Liver (tissue), 9 donors: ENCODE data around the gene ACVR1. TPM values are rescaled to one million over a fixed set of nuclear protein-coding genes. Genes with fewer than 3 reads are reported as not detected.
A peak's percentile ranks its signal among the peaks of the same experiment; 100 is the strongest.

Experiments used
- DNase-seq: peaks from one replicate; pipeline ENCODE4 v3.0.0-alpha.2; 2017; ENCODE audit warnings: low spot score
- H3K27ac ChIP-seq, 2 donors: one replicate each; pipeline ENCODE4 v1.7.0; 2013; ENCODE audit warnings: inconsistent platforms in 2 of 2, low read length in 2 of 2, control low read depth in 1 of 2, low read depth in 1 of 2, mild to moderate bottlenecking in 1 of 2
- H3K27me3 ChIP-seq, 4 donors: one replicate each; pipeline versions ENCODE4 v1.6.1 to v1.7.0; 2013; ENCODE audit warnings: low read length in 3 of 4, inconsistent platforms in 1 of 4, mild to moderate bottlenecking in 1 of 4, moderate library complexity in 1 of 4; ENCODE audit not compliant: control insufficient read depth in 4 of 4, insufficient read depth in 4 of 4
- H3K36me3 ChIP-seq, 4 donors: one replicate each; pipeline versions ENCODE4 v1.6.1 to v1.7.0; 2013; ENCODE audit warnings: low read length in 3 of 4, mild to moderate bottlenecking in 3 of 4, low read depth in 1 of 4, moderate library complexity in 1 of 4; ENCODE audit not compliant: control insufficient read depth in 4 of 4, insufficient read depth in 3 of 4
- H3K4me1 ChIP-seq, 4 donors: one replicate each; pipeline versions ENCODE4 v1.6.1 to v1.7.0; 2013; ENCODE audit warnings: low read length in 3 of 4, mild to moderate bottlenecking in 3 of 4, moderate library complexity in 1 of 4; ENCODE audit not compliant: control insufficient read depth in 4 of 4, insufficient read depth in 4 of 4
- H3K4me3 ChIP-seq, 3 donors: one replicate each; pipeline versions ENCODE4 v1.6.1 to v1.7.0; 2013; ENCODE audit warnings: low read length in 3 of 3, control low read depth in 1 of 3, low read depth in 1 of 3, mild to moderate bottlenecking in 1 of 3
- H3K9ac ChIP-seq, 2 donors: one replicate each; pipeline ENCODE4 v1.7.0; 2013; ENCODE audit warnings: low read length in 2 of 2, mild to moderate bottlenecking in 2 of 2, moderate library complexity in 2 of 2, control low read depth in 1 of 2, low read depth in 1 of 2
- H3K9me3 ChIP-seq, 4 donors: one replicate each; pipeline versions ENCODE4 v1.6.1 to v1.7.0; 2013; ENCODE audit warnings: low read length in 3 of 4; ENCODE audit not compliant: control insufficient read depth in 4 of 4
- EGR1 ChIP-seq, 2 donors: IDR thresholded peaks; 2 replicates each; pipeline ENCODE4 v1.6.1; 2016 to 2018; ENCODE audit warnings: antibody characterized with exemption in 2 of 2, low read depth in 2 of 2
- FOXA1 ChIP-seq: IDR thresholded peaks from 2 replicates; pipeline ENCODE4 v1.6.1; 2016; ENCODE audit warnings: antibody characterized with exemption
- FOXA2 ChIP-seq: IDR thresholded peaks from 2 replicates; pipeline ENCODE4 v1.6.1; 2016; ENCODE audit warnings: antibody characterized with exemption
- GABPA ChIP-seq, 2 donors: IDR thresholded peaks in 1 of 2; conservative IDR thresholded peaks in 1 of 2; 2 replicates each; pipeline ENCODE4 v1.6.1; 2016; ENCODE audit warnings: antibody characterized with exemption in 2 of 2, mild to moderate bottlenecking in 1 of 2, moderate library complexity in 1 of 2
- HNF4A ChIP-seq, 2 donors: conservative IDR thresholded peaks; 2 replicates each; pipeline ENCODE4 v1.6.1; 2016; ENCODE audit warnings: antibody characterized with exemption in 2 of 2, mild to moderate bottlenecking in 2 of 2
- HNF4G ChIP-seq: IDR thresholded peaks from 2 replicates; pipeline ENCODE4 v1.6.1; 2016; ENCODE audit warnings: antibody characterized with exemption
- JUND ChIP-seq, 2 donors: IDR thresholded peaks; 2 replicates each; pipeline ENCODE4 v1.6.1; 2016; ENCODE audit warnings: antibody characterized with exemption in 2 of 2
- NR2F2 ChIP-seq: IDR thresholded peaks from 2 replicates; pipeline ENCODE4 v1.6.1; 2016; ENCODE audit warnings: antibody characterized with exemption
- RAD21 ChIP-seq, 2 donors: IDR thresholded peaks; 2 replicates each; pipeline ENCODE4 v1.6.1; 2016; ENCODE audit warnings: antibody characterized with exemption in 2 of 2, mild to moderate bottlenecking in 2 of 2
- RXRA ChIP-seq, 2 donors: IDR thresholded peaks; 2 replicates each; pipeline ENCODE4 v1.6.1; 2017 to 2018; ENCODE audit warnings: antibody characterized with exemption in 2 of 2, mild to moderate bottlenecking in 1 of 2
- SP1 ChIP-seq: IDR thresholded peaks from 2 replicates; pipeline ENCODE4 v1.6.1; 2018; ENCODE audit warnings: antibody characterized with exemption, mild to moderate bottlenecking
- TAF1 ChIP-seq: conservative IDR thresholded peaks from 2 replicates; pipeline ENCODE4 v1.6.1; 2016; ENCODE audit warnings: antibody characterized with exemption, mild to moderate bottlenecking
- YY1 ChIP-seq: IDR thresholded peaks from 2 replicates; pipeline ENCODE4 v1.6.1; 2016; ENCODE audit warnings: antibody characterized with exemption, mild to moderate bottlenecking
- WGBS: extraction: QIAGEN DNeasy Blood & Tissue Kit; methylation state at CpG from one replicate; pipeline ENCODE4 v1.1.7; 2013; 5-methylcytosine and 5-hydroxymethylcytosine counted together
- polyA plus RNA-seq, 2 donors: library from polyadenylated mRNA; stranded (reverse) in 1 of 2; unstranded in 1 of 2; fragments of 200-250 nt in 1 of 2; fragments of >200 nt in 1 of 2; fragmentation: Nextera tagmentation in 1 of 2; extraction: Ambion mirVana in 1 of 2; gene quantifications; one replicate each; pipeline versions ENCODE4 v1.2.1 to v1.2.3, GENCODE V29; 2013 to 2015
- total RNA-seq, 2 donors: library from RNA; depleted of rRNA; stranded (reverse); fragments of >200 nt; gene quantifications; one replicate each; pipeline ENCODE4 v1.2.3, GENCODE V29; 2014
- TF ChIP-seq, protein P1 (sequence below): IDR thresholded peaks from 2 replicates; pipeline ENCODE4 v1.6.1; 2016; ENCODE audit warnings: antibody characterized with exemption
- TF ChIP-seq, protein P2 (sequence below): IDR thresholded peaks from 2 replicates; pipeline ENCODE4 v1.6.1; 2016; ENCODE audit warnings: antibody characterized with exemption
- TF ChIP-seq, protein P3 (sequence below): IDR thresholded peaks from 2 replicates; pipeline ENCODE4 v1.6.1; 2016; ENCODE audit warnings: antibody characterized with exemption
- TF ChIP-seq, protein P4 (sequence below): IDR thresholded peaks from 2 replicates; pipeline ENCODE4 v1.6.1; 2016; ENCODE audit warnings: antibody characterized with exemption, mild to moderate bottlenecking
- TF ChIP-seq, protein P5 (sequence below): fragments of 150-350 bp; IDR thresholded peaks from 2 replicates; pipeline ENCODE4 v1.5.1; 2017; ENCODE audit warnings: improper control_type of control experiment, low read depth, low read length; ENCODE audit not compliant: missing input control
- donor health status: healthy.
- donor health status: healthy.
- donor health status: healthy.
- donor health status: healthy.
- donor health status: healthy.

Gene ACVR1
- total and polyA plus RNA-seq, 4 donors: 6.2 to 20.4 (median 8.5) TPM

DNA sequence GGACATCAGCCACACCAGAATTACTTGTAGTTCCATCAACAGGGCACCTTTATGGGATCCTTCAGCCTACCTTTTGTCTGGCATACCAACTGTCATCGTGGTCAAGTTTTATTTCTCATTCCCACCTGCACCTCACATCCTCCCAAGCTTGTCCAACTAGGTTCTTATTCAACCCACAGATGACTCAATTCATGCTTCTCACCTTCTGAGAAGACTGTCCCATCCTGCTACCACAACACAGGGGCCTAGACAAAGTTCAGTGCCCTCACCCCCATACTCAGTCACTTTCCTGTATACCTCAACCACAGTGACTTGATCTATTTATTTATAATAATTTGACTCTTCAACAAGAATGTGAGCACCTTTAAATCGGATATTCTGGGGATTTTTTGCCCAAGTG is 133.1 kb downstream of the ACVR1 start:
- TF ChIP-seq TAF1 (no peak), YY1 (no peak)
- TF ChIP-seq, protein P1, sequence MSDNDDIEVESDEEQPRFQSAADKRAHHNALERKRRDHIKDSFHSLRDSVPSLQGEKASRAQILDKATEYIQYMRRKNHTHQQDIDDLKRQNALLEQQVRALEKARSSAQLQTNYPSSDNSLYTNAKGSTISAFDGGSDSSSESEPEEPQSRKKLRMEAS: no peak
- peak overlapping the region in 1 of 2 donors; percentile 58 for H3K27ac ChIP-seq
- H3K4me1 ChIP-seq: peaks cover 11 to 49% (median 41%) of the 10 kb centered on the region in 4 donors
- peaks cover 0 to 5% (median 0%) of the 10 kb centered on the region in 4 donors for H3K36me3 ChIP-seq
- no peaks in the 10 kb centered on the region for H3K27me3 ChIP-seq
- no peak for DNase-seq
- H3K9ac ChIP-seq: no peak overlapping the region
- H3K4me3 ChIP-seq: no peak overlapping the region
- H3K9me3 ChIP-seq: no peaks in the 10 kb centered on the region
- 93% methylated on average over 2 of the region's 2 CpGs for WGBS

DNA sequence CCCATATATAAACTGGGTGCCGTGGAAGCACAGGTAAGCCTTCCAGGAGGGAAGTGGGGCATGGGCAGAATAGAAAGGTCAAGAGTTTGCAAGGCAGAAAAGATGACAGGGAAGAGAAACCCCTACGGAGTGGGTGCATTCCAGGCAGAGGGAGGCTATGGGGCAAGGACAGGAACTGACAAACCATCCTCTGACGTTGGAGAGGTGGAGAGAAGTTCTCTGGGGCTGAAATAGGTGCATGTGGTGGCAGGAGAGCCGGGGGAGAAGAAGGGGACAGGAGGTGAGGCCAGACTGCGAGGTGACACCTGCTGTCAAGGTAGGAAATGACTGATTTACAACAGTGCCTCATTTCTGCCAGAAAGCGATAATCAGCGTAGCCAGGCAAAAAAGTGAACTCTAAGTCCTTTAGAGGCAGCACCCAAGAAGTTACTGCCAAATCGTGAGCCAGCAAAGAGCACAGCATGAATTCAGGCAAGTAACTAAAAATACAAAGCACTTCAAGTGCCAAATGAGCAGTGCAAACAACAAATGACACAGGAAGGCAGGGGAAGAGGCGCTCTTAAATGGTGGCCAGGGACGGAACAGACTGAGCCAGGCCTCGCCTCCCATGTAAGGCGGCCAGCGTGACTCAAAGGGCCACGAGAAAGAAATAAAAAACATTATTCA is 134.2 kb downstream of the ACVR1 start:
- TF ChIP-seq SP1: peak; percentile 66
- no peak for TF ChIP-seq FOXA2
- TF ChIP-seq TAF1: no peak
- TF ChIP-seq GABPA (IDR thresholded peaks at IDR 0.05 in 1 of 2, conservative IDR thresholded peaks at IDR 0.05 in 1 of 2): peak in 1 of 2 donors; percentile 38
- TF ChIP-seq, protein P2, sequence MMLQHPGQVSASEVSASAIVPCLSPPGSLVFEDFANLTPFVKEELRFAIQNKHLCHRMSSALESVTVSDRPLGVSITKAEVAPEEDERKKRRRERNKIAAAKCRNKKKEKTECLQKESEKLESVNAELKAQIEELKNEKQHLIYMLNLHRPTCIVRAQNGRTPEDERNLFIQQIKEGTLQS: no peak
- peak; percentile 44 to 48 for TF ChIP-seq RAD21 (IDR thresholded peaks at IDR 0.05)
- TF ChIP-seq EGR1 (IDR thresholded peaks at IDR 0.05; ENCODE audit: low read depth in 2 of 2): no peak
- peak in 1 of 2 donors; percentile 62 for TF ChIP-seq JUND (IDR thresholded peaks at IDR 0.05)
- TF ChIP-seq, protein P3, sequence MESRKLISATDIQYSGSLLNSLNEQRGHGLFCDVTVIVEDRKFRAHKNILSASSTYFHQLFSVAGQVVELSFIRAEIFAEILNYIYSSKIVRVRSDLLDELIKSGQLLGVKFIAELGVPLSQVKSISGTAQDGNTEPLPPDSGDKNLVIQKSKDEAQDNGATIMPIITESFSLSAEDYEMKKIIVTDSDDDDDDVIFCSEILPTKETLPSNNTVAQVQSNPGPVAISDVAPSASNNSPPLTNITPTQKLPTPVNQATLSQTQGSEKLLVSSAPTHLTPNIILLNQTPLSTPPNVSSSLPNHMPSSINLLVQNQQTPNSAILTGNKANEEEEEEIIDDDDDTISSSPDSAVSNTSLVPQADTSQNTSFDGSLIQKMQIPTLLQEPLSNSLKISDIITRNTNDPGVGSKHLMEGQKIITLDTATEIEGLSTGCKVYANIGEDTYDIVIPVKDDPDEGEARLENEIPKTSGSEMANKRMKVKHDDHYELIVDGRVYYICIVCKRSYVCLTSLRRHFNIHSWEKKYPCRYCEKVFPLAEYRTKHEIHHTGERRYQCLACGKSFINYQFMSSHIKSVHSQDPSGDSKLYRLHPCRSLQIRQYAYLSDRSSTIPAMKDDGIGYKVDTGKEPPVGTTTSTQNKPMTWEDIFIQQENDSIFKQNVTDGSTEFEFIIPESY: peak; percentile 35
- peak; percentile 64 to 80 for TF ChIP-seq RXRA (IDR thresholded peaks at IDR 0.05)
- TF ChIP-seq YY1: peak; percentile 94
- TF ChIP-seq, protein P1: peak; percentile 69
- TF ChIP-seq HNF4G: no peak
- TF ChIP-seq, protein P4, sequence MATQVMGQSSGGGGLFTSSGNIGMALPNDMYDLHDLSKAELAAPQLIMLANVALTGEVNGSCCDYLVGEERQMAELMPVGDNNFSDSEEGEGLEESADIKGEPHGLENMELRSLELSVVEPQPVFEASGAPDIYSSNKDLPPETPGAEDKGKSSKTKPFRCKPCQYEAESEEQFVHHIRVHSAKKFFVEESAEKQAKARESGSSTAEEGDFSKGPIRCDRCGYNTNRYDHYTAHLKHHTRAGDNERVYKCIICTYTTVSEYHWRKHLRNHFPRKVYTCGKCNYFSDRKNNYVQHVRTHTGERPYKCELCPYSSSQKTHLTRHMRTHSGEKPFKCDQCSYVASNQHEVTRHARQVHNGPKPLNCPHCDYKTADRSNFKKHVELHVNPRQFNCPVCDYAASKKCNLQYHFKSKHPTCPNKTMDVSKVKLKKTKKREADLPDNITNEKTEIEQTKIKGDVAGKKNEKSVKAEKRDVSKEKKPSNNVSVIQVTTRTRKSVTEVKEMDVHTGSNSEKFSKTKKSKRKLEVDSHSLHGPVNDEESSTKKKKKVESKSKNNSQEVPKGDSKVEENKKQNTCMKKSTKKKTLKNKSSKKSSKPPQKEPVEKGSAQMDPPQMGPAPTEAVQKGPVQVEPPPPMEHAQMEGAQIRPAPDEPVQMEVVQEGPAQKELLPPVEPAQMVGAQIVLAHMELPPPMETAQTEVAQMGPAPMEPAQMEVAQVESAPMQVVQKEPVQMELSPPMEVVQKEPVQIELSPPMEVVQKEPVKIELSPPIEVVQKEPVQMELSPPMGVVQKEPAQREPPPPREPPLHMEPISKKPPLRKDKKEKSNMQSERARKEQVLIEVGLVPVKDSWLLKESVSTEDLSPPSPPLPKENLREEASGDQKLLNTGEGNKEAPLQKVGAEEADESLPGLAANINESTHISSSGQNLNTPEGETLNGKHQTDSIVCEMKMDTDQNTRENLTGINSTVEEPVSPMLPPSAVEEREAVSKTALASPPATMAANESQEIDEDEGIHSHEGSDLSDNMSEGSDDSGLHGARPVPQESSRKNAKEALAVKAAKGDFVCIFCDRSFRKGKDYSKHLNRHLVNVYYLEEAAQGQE: peak; percentile 74
- TF ChIP-seq, protein P5, sequence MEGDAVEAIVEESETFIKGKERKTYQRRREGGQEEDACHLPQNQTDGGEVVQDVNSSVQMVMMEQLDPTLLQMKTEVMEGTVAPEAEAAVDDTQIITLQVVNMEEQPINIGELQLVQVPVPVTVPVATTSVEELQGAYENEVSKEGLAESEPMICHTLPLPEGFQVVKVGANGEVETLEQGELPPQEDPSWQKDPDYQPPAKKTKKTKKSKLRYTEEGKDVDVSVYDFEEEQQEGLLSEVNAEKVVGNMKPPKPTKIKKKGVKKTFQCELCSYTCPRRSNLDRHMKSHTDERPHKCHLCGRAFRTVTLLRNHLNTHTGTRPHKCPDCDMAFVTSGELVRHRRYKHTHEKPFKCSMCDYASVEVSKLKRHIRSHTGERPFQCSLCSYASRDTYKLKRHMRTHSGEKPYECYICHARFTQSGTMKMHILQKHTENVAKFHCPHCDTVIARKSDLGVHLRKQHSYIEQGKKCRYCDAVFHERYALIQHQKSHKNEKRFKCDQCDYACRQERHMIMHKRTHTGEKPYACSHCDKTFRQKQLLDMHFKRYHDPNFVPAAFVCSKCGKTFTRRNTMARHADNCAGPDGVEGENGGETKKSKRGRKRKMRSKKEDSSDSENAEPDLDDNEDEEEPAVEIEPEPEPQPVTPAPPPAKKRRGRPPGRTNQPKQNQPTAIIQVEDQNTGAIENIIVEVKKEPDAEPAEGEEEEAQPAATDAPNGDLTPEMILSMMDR: peak; percentile 13
- TF ChIP-seq HNF4A (conservative IDR thresholded peaks at IDR 0.05): peak; percentile 66 to 74
- TF ChIP-seq NR2F2: no peak
- peak; percentile 58 for TF ChIP-seq FOXA1
- H3K27ac ChIP-seq: peak overlapping the region; percentile 47 to 58

More for the DNA sequence above, 134.2 kb downstream of the ACVR1 start:
- H3K4me3 ChIP-seq: peak overlapping the region in 1 of 3 donors; percentile 5
- H3K9ac ChIP-seq: no peak overlapping the region
- 45% methylated on average over 14 of the region's 14 CpGs for WGBS
- H3K27me3 ChIP-seq: no peaks in the 10 kb centered on the region
- peaks cover 4 to 13% (median 5%) of the 10 kb centered on the region in 4 donors for H3K36me3 ChIP-seq
- no peaks in the 10 kb centered on the region for H3K9me3 ChIP-seq
- peaks cover 11 to 39% (median 33%) of the 10 kb centered on the region in 4 donors for H3K4me1 ChIP-seq
- DNase-seq: no peak
